HG03103 (cell line): ENCODE results near the gene NUBP2.
"Not testable (repeated sequence)": the region's sequence is repeated elsewhere in the genome, so short reads cannot be mapped to it uniquely, and the experiment has no call there.

Experiments used
- ATAC-seq: cut with Tn5 transposase; IDR thresholded peaks from one replicate; pipeline ENCODE4 v1.9.1; 2021; ENCODE audit warnings: low read depth; ENCODE audit not compliant: unreplicated experiment

The NUBP2 gene

DNA sequence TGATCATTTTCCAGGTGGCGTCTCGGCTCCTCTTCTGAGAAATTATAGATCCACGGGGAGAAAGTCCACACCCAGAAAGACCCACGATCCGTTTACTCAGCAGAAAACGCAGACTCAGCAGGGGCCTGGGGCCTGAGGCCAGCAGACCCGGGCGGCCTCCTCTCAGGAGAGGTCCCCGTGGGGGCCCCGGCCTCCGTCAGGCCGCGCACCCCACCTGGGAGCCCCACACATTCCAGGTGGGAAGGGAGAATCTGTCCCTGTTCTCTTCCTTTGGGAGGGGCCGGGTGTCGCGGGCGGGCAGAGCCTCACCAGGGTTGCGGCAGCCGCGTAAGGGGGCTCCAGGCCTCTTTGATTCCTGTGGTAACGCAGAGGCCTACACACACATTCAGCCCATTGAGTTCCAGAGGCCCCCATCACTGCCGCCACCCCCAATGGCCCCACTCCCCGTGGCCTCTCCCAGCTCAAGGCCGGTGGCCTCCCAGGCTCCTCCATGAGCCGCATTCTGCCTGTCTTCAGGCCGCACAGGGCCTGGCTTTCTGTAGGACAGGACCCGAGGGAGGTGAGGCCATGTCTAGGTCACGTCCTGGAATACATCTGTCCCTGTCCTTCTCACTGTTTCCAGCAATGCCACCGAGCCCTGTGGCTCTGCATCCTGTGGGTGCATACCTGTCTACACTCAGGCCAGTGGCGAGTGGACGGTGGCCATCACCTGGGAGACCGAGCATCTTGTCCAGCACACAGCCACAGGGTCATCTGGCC is 12.3 kb downstream of the NUBP2 start:
- ATAC-seq = no peak

DNA sequence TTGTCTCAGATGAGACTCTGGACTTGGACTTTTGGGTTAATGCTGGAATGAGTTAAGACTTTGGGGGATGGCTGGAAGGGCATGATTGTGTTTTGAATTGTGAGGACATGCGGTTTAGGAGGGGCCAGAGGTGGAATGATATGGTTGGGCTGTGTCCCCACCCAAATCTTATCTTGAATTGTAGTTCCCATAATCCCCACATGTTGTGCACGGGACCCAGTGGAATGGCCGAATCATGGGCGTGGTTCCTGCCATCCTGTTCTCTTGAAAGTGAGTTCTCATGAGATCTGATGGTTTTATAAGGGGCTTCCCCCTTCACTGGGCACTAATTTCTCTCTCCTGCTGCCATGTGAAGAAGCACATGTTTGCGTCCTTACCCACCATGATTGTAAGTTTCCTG is 16.5 kb downstream of the NUBP2 start:
- not testable (repeated sequence) for ATAC-seq

DNA sequence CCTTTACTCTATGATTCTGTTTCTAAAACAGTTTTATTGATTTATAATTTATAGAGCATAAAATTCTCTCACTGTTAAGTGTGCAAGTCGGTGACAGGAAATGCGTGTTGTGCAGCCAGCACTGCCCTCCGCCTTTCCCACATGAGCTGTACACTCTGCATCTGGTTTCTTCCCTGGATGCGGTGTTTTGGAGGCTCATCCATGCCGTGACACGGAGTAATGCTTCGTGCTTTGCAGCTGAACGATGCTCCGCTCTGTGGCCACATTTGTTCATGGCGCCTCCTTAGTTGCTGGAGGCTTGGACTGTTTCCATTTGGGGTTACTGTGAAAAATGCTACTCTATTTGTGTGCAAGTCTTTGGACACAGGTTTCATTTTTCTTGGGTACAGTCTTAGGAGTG is 17.9 kb downstream of the NUBP2 start:
- ATAC-seq = no peak

DNA sequence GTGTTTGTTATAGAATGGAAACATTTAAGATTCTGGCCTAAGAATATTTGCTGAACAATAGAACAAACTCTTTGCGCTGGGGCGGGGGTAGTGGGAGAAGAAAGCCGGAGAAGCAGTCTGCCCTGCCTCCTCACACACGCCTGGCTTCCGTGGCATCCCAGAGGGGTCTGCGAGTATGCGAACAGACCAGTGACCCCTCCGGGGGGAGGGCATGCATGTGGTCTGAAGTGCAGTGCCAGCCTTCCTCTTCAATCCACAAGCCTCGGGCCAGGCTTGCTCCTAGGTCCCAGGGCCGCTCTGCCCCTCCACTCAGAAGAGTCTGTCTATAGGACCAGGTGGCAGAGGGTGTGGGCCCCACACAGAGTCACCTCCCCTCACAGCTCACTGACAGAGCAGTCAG is 24.9 kb downstream of the NUBP2 start:
- ATAC-seq = no peak

DNA sequence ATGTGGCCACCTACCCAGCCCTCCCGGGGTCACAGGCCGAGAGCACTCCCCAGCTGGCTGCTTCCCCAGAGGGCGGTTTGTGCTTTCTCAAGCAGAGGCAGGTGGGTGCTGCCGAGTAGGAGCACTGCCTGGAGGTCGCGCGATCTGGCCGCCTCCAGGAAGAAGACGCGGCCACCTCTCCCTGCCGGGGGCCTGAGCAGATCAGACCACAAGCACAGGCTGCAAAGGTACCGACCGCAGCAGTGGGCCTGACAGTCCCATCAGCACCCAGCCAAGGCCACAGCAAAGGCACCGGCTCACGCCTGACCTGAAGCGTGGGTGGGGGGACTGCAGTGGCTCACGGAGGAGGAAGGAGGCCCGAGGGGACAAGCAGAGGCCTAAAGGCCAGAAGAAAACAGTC is 25.9 kb downstream of the NUBP2 start:
- no peak for ATAC-seq

DNA sequence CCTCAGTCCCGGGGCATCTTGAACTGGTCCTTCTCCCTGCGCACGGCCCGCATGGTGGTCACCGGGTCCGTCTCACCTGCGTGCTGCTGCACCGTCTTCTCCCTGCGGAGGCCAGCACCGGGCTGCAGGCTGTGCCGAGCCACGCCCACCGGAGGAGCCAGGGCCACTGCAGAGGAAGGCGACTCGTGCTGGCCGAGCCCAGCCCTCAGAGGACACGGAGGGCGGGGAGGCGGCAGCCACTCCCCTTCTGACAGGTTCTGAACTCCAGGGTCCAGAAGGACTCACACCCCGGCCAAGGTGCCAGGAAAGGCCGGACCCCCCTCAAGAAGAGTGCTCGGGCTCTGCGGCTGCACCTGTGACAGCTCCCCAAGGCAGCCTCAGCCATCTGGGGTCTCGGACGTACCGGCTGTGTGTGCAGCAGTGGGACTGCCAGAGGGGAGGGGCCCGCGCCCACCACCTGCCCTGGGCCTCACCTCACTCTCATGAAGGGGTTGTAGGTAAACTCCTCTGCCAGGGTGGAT is 26.6 kb downstream of the NUBP2 start:
- ATAC-seq = no peak

- no peak for ATAC-seq
Observed at GRCh38 chr16:1810106-1810505, 27.3 kb downstream of the NUBP2 start.

GRCh38 chr16:1810536-1810935 is 27.8 kb downstream of the NUBP2 start:
- no peak for ATAC-seq

DNA sequence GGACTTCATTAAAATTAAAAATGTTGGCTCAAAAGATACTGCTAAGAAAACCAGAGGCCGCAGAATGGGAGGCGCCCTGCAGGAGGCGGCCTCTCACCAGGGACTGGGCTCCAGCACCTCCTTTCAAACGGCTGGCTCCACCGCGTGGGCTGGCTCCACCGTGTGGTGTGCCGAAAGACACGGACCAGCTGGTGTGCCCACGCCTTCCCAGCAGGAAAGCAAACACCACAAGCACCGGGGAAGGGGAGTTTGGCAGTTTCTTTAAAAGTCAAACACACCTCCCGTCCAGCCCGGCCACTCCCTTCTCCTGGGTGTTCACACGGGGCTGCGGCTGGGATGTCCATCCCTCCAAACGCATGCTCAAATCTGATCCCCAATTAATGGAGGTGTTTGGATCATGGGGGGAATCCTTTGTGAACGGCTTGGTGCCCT is 30.0 kb downstream of the NUBP2 start:
- no peak for ATAC-seq

DNA sequence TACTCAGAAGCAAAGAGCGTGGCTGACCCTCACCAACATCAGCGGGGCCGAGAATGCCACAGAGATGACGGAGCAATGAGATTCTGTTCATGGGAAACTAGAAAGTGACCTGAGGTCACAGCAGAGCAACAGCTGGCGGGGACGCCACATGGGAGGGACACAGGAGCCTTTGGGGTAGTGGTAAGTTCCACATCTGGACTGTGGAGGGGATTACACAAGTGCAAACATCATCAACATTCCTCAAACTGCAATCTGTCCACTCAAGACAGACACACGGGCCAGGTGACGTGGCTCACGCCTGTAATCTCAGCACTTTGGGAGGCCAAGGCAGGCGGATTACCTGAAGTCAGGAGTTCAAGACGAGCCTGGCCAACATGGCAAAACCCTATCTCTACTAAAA is 32.7 kb downstream of the NUBP2 start:
- no peak for ATAC-seq

DNA sequence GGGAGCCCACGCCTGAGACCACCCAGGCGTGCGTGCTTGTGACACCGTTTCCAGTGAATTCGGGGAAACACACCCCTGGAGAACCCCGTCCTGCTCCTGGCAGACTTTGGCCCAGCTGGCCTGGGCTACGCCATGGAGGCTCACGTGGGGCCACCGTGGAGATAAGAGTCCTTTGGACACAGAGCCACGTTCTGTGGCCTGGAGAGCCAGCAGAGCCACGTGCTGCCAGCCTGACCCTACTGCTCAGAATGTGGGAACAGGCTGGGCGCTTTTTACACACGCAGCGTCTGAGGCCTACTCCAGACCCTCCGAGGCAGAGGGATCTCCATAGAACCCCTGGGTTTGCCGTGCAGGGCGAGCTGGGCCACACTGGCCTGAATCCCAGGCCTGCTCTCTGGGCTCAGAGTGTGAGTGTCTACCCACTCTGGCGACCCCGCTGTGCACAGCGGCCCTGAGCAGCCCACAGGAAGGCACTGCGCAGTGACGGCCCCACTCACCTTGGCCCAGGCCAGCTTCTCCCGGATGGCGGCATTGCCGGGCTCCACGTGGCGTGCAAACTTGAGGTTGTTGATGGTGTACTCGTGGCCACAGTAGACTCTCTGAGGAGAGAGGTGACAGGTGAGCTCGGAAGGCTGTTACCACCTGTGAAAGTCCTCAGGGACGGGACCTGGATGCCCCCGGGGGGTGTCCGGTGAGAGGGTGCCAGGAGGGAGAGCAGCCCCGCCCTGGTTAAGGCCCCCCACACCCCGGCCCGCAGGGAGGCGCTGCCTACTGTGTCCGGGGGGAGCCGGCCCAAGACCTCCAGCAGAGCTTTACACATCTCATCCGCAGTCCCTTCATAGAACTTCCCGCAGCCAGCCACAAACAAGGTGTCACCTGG is 33.9 kb downstream of the NUBP2 start:
- ATAC-seq = no peak

GRCh38 chr16:1817276-1817589 is 34.5 kb downstream of the NUBP2 start:
- ATAC-seq = no peak

- ATAC-seq = no peak
Observed at GRCh38 chr16:1817716-1818115, 35.0 kb downstream of the NUBP2 start.

- no peak for ATAC-seq
Observed at GRCh38 chr16:1818204-1818872, 35.6 kb downstream of the NUBP2 start.

- no peak for ATAC-seq
Observed at GRCh38 chr16:1818873-1819525, 36.2 kb downstream of the NUBP2 start.

GRCh38 chr16:1819611-1820010 is 36.9 kb downstream of the NUBP2 start:
- ATAC-seq = no peak

DNA sequence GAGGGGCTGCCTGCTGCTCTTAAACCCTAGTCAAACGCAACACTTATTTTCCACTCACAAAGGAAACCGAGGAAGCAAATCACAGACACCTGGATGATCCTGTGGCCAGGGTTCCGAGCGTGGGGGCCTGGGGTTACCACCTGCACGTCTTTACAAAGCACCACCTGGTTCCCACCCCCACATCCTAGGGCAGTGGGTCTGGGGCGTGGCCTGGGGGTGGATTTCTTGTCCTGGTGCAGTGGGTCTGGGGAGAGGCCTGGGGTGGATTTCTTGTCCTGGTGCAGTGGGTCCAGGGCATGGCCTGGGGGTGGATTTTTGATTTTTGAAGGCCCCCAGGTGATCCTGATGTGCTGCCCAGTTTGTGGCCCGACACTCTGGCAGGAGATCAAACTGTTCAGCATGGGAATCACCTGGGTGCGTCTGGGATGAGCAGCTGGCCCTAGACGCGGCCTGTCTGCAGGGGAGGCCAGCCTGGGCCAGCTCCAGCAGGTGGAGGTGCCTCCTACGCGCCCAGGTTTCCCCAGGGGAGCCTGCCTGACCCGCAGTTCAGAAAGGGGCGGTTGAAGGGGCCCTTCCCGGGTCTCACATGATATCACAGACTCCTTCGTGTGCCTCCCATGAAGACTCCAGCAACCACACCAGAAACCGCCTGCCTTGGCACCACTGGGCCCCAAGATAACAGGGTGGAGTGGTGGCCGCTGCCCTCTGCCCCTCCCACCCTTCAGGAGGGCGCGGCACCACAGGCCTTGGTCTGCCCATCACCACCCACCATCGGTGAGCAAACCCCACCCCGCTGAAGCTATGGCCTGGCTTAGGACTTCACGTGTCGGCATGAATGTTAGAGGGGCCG is 37.6 kb downstream of the NUBP2 start:
- no peak for ATAC-seq

DNA sequence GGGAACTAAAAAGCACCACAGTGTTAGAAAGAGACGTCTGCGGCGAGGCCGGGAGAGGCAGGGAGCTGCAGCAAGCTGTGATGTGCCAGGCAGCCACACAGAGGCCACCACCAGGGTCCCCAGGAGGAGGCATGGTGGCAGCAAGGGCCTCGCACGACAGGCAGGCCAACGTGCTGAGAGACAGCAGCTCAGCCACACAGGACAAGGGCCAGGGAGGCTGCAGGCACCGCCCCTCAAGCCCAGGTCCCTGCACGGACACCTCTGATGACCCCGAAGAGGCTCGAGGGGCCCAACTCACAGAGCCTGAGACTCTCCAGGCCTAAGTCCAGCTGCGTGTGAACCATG is 38.2 kb downstream of the NUBP2 start:
- ATAC-seq = no peak

DNA sequence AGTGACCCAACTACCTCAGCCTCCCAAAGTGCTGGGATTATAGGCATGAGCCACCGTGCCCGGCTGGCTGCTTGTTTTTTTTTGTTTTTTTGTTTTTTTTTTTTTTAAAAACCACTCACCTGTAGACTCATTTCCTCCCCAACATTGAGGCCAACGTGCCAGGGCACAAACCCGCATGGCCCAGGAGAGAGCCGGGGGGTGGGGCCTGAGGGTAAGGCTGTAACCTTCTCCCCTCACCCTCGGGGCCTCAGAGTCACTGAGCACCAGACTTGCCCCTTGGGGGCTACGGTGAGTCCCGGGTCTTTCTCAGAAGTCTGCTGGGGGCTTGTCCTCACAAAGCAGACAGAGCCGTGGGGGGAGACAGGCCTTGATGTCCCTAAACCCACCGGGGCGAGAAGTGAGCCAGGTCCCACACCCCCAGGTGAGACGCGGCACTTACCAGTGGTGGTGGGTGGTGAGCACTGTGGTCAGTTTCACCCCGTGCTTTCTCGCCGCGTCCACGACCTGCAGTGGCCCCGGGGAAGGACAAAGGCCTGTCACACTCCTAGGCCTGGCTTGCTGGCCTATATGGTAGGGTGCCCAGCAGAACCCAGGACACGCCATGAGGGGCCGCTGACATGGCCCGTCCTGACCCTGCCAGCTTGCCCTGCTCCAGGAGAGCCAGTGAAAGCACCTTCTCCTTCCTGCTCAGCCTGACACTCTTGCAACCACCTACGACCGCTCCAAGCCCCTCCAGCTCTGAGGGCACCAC is 39.3 kb downstream of the NUBP2 start:
- no peak for ATAC-seq
